ENCODE results near the gene CLCA1. TPM values are rescaled to one million over a fixed set of nuclear protein-coding genes. Genes with fewer than 3 reads are reported as not detected.

The CLCA1 gene
- total RNA-seq, 1 experiment from 2014 or later, result not detected

DNA sequence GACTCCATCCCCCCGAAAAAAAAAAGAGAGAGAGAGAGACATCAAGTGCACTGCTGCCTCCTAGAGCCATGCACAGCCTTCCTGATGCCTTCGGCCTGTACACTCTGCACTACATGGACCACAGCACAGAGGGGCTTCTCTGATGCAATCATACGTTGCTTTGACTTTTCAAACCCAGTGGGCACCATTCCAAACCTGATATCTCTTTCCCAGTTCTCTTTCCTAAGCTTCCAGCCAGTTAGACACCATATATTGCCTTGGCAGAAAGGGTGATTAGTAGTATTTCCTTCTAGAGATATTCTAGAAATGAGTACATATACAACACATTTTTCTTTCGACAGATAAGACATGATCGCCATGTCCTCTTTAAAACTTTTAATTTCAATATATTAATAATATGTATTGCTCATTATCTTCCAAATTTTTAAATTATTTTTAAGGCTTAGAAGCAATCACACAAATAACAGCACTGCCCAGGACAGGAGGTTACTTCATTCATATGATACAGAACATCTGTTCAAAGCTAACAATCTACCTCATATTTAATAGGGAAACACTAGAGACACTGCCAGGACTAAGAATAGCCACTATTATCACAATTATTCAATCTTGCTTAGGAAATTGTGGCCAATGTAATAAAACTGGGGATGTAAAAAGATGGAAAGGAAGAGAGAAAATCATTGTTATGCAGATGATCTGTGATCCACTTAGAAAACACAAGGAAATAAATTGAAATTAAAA lies 9.9 kb downstream of the CLCA1 start:
- H2BK15ac ChIP-seq (ENCODE audit: low read depth, low read length), result no peak overlapping the region
- H3K4me2 ChIP-seq (ENCODE audit: insufficient read depth, insufficient read length, low read length), result no peak overlapping the region
- H3T11ph ChIP-seq (ENCODE audit: low read length), result no peak overlapping the region
- H4K5ac ChIP-seq (ENCODE audit: insufficient read length, low read depth, low read length), result no peak overlapping the region
- no peak overlapping the region for H3K27ac Mint-ChIP-seq
- no peak overlapping the region for H3K27ac ChIP-seq (ENCODE audit: insufficient read length, low read depth, low read length)
- no peak overlapping the region for H4K91ac ChIP-seq (ENCODE audit: insufficient read length, low read depth, low read length)
- H3K9ac ChIP-seq (ENCODE audit: extremely low read depth, insufficient read length, low read length), result no peak overlapping the region
- H3K4me1 Mint-ChIP-seq, result peaks cover 13 to 16% of the 10 kb centered on the region in 2 experiments
- H3K79me2 ChIP-seq (ENCODE audit: insufficient read depth, low read length), result no peaks in the 10 kb centered on the region
- H2AFZ ChIP-seq (ENCODE audit: low read length), result no peak overlapping the region
- H3K18ac ChIP-seq (ENCODE audit: insufficient read length, low read depth, low read length), result no peak overlapping the region
- H3K23me2 ChIP-seq (ENCODE audit: insufficient read length, low read depth, low read length, poor library complexity, severe bottlenecking), result no peaks in the 10 kb centered on the region
- no peaks in the 10 kb centered on the region for H3K27me3 ChIP-seq (ENCODE audit: insufficient read depth, low read length)
- no peaks in the 10 kb centered on the region for H4K20me1 ChIP-seq (ENCODE audit: control insufficient read depth, insufficient read depth, insufficient read length)
- H2BK20ac ChIP-seq (ENCODE audit: low read depth, low read length, poor library complexity, severe bottlenecking), result no peak overlapping the region
- no peak overlapping the region for H2AK5ac ChIP-seq (ENCODE audit: insufficient read length, low read length)
- H2BK12ac ChIP-seq (ENCODE audit: insufficient read length, low read depth, low read length), result no peak overlapping the region
- H3K9me3 ChIP-seq (ENCODE audit: control insufficient read depth, low read depth, low read length), result no peaks in the 10 kb centered on the region
- H3K27me3 Mint-ChIP-seq (ENCODE audit: low read depth), result no peaks in the 10 kb centered on the region
- no peak overlapping the region for H2BK120ac ChIP-seq (ENCODE audit: low read depth, low read length, poor library complexity, severe bottlenecking)
- no peaks in the 10 kb centered on the region for H3K36me3 Mint-ChIP-seq (ENCODE audit: insufficient read depth in 1 of 3, low read depth in 3 of 3)
- H3K14ac ChIP-seq (ENCODE audit: insufficient read depth, low read length), result no peak overlapping the region
- DNase-seq, result no peak
- TF ChIP-seq, protein P1, sequence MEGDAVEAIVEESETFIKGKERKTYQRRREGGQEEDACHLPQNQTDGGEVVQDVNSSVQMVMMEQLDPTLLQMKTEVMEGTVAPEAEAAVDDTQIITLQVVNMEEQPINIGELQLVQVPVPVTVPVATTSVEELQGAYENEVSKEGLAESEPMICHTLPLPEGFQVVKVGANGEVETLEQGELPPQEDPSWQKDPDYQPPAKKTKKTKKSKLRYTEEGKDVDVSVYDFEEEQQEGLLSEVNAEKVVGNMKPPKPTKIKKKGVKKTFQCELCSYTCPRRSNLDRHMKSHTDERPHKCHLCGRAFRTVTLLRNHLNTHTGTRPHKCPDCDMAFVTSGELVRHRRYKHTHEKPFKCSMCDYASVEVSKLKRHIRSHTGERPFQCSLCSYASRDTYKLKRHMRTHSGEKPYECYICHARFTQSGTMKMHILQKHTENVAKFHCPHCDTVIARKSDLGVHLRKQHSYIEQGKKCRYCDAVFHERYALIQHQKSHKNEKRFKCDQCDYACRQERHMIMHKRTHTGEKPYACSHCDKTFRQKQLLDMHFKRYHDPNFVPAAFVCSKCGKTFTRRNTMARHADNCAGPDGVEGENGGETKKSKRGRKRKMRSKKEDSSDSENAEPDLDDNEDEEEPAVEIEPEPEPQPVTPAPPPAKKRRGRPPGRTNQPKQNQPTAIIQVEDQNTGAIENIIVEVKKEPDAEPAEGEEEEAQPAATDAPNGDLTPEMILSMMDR (conservative IDR thresholded peaks at IDR 0.05), result no peak
- H3K4me3 Mint-ChIP-seq, result no peak overlapping the region
- H3K56ac ChIP-seq (ENCODE audit: insufficient read length, low read depth, low read length), result no peak overlapping the region
- no peaks in the 10 kb centered on the region for H3K79me1 ChIP-seq (ENCODE audit: insufficient read depth, low read depth, low read length, poor library complexity, severe bottlenecking)
- H3K9me3 Mint-ChIP-seq, result no peaks in the 10 kb centered on the region
- no peak overlapping the region for H4K8ac ChIP-seq (replicated peaks; ENCODE audit: insufficient read length, low read depth, low read length)
- no peak overlapping the region for H3K4ac ChIP-seq (ENCODE audit: low read depth, low read length)
- WGBS (ENCODE audit: extremely low coverage, insufficient read length, low lambda C conversion rate), result no CpG with 5 or more reads among the region's 5 CpGs
- no peaks in the 10 kb centered on the region for H3K4me1 ChIP-seq (ENCODE audit: insufficient read depth, low read length)
- no peak overlapping the region for H3K23ac ChIP-seq (ENCODE audit: insufficient read length, low read depth, low read length)
- no peak overlapping the region for H2BK5ac ChIP-seq (ENCODE audit: insufficient read length, low read length)

Measured in H9 (cell line).